GM18873 (cell line): Measurements from ENCODE around the gene TRAPPC10.

Experiments used
- ATAC-seq: cut with Tn5 transposase; IDR thresholded peaks from one replicate; pipeline ENCODE4 v1.9.1; 2021; ENCODE audit warnings: mild to moderate bottlenecking, moderate library complexity, moderate number of reproducible peaks; ENCODE audit not compliant: unreplicated experiment, low FRiP score

Gene TRAPPC10

GRCh38 chr21:44011579-44012473, at the start of gene TRAPPC10:
Gene TRAPPC10, plus strand, starts transcription at chr21:44012309. Its CDS starts 185 bp downstream, at chr21:44012494.
- peak; percentile 38 for ATAC-seq

GRCh38 chr21:43965911-43966585, 46.1 kb upstream of the TRAPPC10 start:
- ATAC-seq: no peak

GRCh38 chr21:43966946-43967512, 45.1 kb upstream of the TRAPPC10 start:
- no peak for ATAC-seq

- no peak for ATAC-seq
These were observed 44.1 kb upstream of the TRAPPC10 start for GRCh38 chr21:43967981-43968380.

- no peak for ATAC-seq
These were observed 43.5 kb upstream of the TRAPPC10 start for GRCh38 chr21:43968410-43969114.

GRCh38 chr21:43969115-43969444, 43.0 kb upstream of the TRAPPC10 start:
- no peak for ATAC-seq

GRCh38 chr21:43970551-43970950, 41.6 kb upstream of the TRAPPC10 start:
- ATAC-seq: no peak

- no peak for ATAC-seq
These were observed 40.7 kb upstream of the TRAPPC10 start for GRCh38 chr21:43971201-43971991.

GRCh38 chr21:43971992-43972255, 40.2 kb upstream of the TRAPPC10 start:
- ATAC-seq: no peak

- ATAC-seq: no peak
These were observed 39.1 kb upstream of the TRAPPC10 start for GRCh38 chr21:43972850-43973633.

GRCh38 chr21:43973634-43973955, 38.5 kb upstream of the TRAPPC10 start:
- no peak for ATAC-seq

- ATAC-seq: no peak
These were observed 37.2 kb upstream of the TRAPPC10 start for GRCh38 chr21:43974791-43975468.

GRCh38 chr21:43975469-43976098, 36.5 kb upstream of the TRAPPC10 start:
- no peak for ATAC-seq

GRCh38 chr21:43976661-43977060, 35.4 kb upstream of the TRAPPC10 start:
- no peak for ATAC-seq

- no peak for ATAC-seq
These were observed 34.0 kb upstream of the TRAPPC10 start for GRCh38 chr21:43978060-43978459.

- ATAC-seq: no peak
These were observed 32.5 kb upstream of the TRAPPC10 start for GRCh38 chr21:43979654-43980053.

GRCh38 chr21:43981151-43981870, 30.8 kb upstream of the TRAPPC10 start:
- ATAC-seq: no peak

GRCh38 chr21:43981871-43982210, 30.3 kb upstream of the TRAPPC10 start:
- no peak for ATAC-seq
